SH-SY5Y (cell line): ENCODE data around the gene DOCK8.

ENCODE experiments used
- GATA2 ChIP-seq: IDR thresholded peaks from 2 replicates; pipeline ENCODE4 v1.6.1; 2011; ENCODE audit warnings: mild to moderate bottlenecking, low read depth, low read length
- GATA3 ChIP-seq: IDR thresholded peaks from 2 replicates; pipeline ENCODE4 v1.6.1; 2011; ENCODE audit warnings: low read depth, mild to moderate bottlenecking, low read length, moderate library complexity

DOCK8 gene

DNA sequence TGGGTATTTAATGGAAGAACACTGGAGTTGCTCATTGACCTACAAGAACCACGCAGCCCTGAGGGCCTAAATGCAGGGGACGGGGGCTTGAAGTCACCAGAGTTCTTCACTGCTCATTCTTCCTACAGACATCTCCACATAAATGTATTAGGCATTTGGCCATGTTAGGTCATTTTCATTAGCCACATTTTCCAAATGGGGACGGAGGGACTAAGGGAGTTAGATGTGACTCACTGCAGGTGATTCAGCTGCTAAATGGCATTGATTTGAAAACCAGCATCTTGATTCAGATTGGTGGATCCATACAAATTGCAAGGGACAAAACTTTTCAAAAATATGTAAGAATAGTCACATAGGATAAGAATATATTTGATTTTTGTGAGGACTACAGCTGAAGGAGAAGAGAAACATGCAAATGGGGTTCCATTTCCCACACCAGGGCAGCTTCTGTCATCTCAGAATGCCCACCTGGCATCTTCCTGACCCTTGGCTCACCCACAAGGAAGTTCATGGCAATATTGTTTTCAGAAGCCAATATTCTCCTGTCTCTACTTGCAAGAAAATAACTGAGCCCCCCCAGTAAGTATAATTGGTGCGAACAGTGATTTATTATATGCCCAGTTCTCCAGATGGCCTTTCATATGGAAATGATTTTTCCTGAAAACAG, 264.8 kb downstream of the DOCK8 start:
- no peak for TF ChIP-seq GATA3
- no peak for TF ChIP-seq GATA2

DNA sequence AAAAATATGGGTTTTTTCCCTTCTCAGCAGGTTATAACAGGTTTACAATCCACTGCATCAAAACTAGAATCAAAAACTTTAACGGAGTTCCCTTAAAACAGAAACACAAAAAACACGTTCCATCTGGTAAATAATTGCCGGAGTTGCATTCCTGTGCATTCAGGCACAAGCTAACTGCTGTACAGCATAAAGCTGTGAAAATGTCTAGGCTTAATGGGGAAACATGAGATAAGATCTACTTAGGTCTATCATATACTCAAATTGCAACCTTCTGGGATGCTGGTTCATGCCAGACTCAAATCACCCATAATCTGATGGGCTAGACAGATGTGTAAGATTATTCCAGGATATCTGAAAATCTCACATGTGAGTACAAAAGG, 265.3 kb downstream of the DOCK8 start:
- no peak for TF ChIP-seq GATA3
- no peak for TF ChIP-seq GATA2

DNA sequence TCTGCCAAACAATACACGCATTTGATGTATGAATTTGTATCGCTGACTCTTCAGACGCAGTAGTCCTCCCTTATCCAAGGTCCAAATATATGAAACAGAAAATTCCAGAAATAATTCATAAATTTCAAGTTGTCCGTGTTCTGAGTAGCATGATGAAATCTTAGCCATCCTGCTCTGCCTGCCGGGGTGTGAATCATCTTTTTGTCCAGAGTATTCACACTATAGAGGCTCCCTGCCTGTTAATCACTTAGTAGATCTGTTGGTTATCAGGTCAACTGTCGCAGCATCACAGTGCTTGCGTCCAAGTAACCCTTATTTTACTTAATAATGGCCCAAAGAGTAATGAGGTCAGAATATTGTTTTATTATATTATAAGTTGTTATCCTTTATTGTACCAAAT, 268.1 kb downstream of the DOCK8 start:
- TF ChIP-seq GATA2 (no peak), GATA3 (no peak)

DNA sequence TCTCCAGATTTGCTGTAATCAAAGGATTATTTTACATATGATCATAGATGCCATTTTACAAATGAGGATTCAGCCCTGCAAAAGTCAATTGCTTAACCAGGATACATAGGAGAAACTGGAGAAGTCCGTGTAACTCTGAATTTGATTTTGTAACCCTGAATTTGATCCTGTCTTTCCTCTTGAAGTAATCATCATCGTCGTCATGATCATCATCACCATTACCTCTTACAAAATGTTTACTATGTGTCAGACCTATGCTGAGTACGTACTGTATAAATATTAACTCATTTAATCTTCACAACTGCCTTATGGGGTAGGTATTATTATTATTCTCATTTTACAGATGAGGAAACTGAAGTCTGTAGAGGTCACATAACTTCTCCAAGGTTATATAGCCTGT, 271.5 kb downstream of the DOCK8 start:
- TF ChIP-seq GATA3 (no peak), GATA2 (no peak)

DNA sequence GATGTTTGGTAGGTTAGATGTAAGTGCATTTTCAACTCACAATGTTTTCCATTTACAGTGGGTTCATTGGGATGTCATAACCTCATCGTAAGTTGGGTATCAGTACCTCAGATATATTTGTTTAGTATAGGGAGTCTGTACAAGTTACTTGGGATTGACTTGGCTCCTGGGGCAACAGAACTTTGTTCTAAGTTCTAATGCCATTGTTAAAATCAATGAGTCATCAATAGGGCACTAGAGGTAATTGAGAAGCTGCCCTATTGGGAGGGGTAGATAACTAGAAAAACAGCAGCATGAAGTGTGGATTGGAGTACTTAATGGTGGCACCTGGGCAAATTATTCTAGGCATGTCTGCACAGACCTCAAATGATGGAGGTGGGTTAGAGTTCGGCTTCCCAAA, 272.8 kb downstream of the DOCK8 start:
- no peak for TF ChIP-seq GATA3
- TF ChIP-seq GATA2, result no peak

DNA sequence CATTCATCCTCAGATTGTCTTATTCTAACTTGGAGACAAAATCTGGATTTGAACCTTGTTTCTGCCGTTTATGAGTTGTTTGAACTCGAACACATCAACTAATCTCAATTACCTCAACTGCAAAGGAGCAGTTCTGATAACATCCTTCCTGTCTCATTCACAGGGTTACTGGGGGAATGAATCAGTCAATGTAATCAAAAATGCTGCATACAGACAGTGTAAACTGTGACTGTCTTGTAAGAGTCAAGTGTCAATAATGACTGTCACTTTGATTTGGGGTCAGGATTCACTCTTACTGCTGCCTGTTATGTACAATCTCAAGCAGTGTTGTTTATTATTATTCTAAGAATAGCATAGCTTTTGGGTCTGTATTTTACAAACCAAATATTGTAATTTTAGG, 273.8 kb downstream of the DOCK8 start:
- no peak for TF ChIP-seq GATA2
- no peak for TF ChIP-seq GATA3

DNA sequence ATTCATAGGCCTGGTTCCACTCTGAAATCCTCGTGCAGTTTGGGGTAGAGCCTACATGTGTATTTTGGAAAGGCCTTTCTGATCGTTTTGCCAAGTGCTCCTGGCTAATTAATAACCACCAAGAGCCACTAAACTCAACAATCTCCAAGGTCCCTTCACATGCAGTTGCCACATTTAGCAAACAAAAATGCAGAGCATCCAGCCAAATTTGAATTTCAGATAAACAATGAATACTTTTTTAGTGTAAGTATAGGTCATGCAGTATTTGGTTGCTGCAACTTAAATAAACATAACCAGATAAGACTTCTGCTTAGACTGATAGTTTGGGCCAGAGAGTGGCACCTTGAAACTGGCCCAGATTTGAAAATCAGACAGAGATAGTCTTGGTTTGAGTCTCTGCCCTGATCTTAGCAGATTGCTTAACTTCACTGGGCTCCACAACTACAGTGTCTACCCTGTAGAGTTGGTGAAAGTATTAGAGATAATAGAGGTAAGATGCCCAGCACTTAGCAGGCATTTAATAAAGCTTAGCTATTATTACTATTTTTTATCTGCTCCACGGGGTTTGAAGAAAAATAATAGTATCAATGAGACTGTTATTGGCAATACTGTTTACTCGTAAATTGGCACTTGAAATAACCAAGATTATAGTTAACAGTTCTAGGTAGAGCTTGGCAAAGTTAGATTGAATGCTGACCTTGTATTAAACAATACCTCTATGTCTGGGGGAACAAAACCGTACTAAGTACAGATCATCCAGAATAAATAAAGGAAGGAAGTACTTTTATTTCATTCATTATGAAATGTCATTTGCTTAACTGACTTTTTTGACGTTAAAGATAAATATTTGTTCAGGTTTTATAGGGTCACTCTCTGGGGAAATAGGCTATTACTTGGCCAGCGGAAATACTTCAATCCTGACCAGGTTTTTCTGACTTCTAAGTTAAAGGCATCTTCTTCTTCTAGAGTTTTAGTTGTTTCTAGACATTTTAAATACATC, 274.8 kb downstream of the DOCK8 start:
- TF ChIP-seq GATA2 (no peak), GATA3 (no peak)

DNA sequence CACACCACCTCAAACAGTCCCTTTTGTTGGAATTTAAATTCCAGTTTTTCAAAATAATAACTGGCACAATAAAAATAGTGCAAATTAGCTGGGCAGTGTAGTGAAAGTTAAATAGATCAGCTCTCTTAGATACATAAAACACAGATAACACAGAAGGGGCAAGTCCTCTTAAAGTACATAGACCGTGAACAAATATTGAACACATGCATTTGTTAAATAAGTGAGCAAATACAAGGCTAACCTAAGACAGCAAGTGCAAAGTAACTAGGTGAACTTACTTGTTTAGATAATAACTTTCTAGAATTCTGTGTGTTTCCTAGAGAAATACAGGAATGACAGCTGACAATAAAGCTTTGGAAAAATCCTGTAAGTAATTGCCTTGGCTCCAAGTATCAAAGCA, 280.1 kb downstream of the DOCK8 start:
- TF ChIP-seq GATA2 (no peak), GATA3 (no peak)

DNA sequence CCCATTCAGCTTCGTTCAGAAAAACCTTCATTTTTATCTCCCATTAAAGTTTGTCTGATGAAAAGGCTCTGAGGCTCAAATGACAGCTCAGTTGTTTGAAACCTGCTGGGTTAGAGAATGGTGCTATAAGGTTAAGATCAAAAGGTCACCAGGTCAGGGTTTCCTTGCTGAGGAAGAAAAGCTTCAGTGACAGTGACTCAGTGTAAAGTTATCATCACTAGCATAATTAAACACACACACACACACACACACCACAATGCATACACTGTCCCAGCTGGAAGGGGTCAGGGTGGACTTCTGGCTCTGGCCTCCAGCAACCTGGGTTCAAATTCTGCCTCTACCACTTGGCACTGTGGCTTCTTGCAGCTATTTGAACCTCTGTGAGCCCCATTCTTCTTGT, 281.1 kb downstream of the DOCK8 start:
- TF ChIP-seq GATA2 (no peak), GATA3 (no peak)

DNA sequence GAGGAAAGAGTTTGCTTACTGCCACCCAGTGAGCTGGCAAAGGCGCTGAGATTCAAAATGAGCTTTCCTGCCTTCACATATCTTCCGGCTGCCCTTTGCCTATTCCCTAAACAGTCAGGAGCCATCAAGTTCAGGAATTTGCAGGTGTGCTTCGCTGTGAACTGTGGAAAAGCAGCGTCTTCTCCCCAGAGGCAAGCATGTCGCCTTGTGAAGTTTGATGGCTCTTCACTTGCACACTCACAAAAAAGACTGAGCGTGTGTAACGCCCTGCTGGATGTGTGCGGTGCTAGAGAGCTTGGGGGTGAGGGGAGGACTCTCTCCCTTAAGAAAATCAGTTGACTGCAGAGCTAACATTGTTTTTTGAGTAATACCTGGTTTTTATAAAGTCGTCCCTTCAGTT, 288.7 kb downstream of the DOCK8 start:
- TF ChIP-seq GATA2 (no peak), GATA3 (no peak)

DNA sequence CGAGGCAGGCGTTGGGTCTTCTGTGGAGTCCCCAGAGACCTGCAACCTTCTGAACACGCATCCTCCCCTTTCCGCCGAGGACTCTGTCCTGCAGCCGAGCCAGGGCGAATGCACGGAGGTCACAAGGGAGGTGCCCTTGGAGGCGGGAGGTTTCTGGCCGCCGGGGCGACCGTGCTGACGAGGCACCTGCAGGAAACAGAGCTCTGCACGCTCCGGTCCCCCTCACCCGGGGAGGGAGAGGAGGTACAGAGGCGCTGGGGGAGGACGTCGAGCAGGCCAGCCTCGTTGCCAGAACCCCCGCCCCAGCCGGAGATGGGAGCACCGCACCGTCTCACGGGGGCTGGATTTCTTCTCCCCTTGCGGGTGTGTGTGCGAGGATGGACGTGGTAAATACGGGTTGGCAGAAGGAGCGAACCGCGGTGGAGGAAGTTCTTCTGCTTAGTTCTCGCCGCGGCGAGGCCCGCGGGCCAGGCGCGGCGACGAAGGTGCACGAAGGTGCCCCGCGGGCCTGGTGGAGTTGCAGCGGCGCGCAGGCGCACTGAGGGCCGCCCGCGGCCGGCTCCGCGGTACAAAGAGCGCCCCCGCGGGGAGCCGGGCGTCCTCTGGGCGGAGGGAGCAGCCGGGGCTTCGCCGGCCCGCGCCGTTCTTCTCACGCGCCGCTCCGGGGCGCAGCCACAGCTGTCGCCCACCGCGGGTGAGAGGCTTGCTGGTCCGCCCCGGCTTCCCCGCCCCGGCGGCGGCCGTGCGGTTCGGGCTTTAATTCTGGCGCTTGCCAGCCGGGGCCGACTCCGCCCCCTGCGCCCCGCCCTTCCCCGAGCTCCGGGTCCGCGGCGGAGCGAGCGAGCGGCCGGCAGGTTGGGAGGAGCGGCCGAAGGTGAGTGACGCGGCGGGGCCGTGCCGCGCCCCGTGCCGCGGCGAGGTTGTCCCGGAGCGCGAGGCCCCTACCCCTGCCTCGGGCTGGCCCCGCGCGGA, 289.5 kb downstream of the DOCK8 start, which contains the start of gene KANK1:
Gene KANK1 (plus strand): TSS at position 815 of the 972 bp plus-strand sequence.
- no peak for TF ChIP-seq GATA3
- TF ChIP-seq GATA2, result no peak

DNA sequence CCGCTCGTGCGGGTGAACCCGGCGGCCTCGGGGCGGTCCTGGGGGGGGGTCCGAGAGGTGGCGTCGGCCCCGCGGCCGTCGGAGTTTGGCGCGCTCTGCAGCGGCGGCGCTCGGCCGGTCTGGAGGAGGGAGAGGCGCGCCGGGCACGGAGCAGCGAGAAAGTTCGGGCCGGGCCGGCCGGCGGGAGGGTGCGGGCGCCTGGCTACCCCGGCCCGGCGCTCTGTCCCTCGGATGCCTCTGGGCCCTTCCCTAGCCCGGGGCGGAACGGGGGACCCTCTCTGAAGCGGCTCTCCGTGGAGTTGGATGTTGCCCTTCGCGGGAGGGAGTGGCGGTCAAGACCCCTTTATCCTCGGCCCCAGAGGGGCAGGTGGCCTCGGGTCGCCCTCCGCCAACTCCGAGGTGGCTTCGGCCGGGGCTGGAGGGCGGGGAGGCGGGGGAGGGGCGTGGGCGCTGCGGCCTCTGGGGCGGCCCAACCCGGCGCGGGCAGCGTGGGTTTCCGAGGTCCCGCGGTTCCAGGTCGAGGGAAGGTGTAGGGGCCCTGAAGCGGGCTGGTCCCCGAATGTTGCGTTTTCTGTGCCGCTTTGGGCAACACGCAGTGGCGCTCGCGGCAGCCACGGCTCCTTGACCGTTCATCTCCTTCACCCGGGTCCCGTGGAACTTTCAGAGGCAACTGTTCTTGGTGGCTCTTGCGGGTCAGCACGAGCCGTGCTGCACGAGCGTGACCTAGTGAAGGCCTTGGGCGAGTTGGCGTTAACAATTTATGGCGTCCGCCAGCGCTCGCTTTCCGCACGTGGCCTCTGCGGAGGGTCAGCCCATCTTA, 290.5 kb downstream of the DOCK8 start:
- TF ChIP-seq GATA2 (no peak), GATA3 (no peak)

DNA sequence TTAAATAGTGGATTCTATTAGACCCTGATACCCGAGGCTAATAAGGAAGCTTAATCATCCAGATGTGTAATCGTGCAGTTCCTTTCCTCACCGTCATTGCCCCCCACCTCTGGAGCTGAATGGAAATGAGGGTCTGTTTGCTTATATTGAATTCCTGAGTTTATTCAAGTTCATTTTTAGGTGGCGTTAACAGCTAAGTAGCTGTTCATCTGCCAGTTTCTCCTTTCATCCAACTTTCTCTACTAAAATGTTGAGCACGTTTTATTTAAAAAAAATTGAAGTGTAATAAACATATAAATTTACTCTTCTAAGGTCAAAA, 291.0 kb downstream of the DOCK8 start:
- TF ChIP-seq GATA2, result no peak
- no peak for TF ChIP-seq GATA3
